Stimulated activated CD8-positive, alpha-beta memory T cell treated with anti-CD3 and anti-CD28 coated beads, Interleukin-12 subunit alpha, Interleukin-12 subunit beta, amount 100 ng/mL, for 24 hours (primary cell): ENCODE data around the gene WWTR1.

Source experiments
- DNase-seq: peaks from one replicate; pipeline ENCODE4 v3.0.0-alpha.2; 2020; ENCODE audit errors: extremely low read depth

WWTR1 gene

DNA sequence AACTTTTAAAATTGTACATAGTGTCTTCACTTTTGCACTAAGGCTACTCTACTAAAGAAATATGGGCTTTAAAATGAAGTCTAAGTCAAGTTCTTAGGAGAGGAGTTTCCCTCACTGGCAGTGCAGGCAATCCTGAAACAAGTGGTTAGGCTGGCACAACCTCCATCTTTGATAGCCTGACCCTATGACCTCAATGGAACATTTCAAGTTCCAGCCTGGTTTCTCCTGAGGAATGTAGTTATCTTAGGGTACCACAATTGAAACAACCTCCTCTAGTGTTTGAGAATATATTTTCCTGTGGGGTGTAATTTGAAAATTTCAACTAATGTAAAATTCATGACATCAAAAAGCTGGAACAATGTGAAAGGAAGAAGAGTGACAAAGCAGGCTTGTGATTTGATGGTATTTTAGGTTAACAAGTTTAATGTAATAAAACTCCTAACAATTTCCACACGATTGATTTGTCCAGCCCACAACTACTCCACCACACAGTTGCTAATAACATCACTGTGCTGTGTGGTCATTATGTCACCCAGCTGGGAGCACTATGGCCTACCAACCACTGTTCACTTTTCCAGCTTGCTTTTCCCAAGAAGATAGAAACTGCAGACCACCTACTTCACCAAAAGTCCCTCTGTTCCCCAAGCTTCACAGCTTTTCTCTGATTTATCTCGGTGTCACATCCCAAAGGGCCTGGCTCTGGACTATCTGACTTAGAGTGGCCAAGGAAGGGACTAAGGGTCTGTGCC lies 1.8 kb downstream of the WWTR1 start:
- DNase-seq = no peak

DNA sequence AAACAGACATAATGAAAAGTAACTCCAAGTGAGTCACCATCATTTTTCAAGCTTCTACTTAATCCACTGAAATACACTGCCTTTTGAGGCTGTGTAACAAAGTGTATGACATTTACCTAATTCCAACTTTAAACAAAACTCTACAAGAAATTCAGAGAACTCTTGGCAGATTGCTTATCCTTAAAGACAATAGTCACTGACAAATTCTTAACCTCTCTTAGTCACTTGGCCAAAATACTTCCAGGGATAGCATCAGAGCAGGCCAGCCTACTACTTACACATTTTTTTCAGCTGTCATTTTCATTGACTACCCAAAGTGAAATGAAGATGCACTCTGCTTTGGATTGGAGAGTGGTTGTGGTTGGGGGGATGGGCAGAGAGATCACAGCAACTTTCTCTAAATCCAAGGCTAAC lies 3.6 kb downstream of the WWTR1 start:
- DNase-seq = no peak

DNA sequence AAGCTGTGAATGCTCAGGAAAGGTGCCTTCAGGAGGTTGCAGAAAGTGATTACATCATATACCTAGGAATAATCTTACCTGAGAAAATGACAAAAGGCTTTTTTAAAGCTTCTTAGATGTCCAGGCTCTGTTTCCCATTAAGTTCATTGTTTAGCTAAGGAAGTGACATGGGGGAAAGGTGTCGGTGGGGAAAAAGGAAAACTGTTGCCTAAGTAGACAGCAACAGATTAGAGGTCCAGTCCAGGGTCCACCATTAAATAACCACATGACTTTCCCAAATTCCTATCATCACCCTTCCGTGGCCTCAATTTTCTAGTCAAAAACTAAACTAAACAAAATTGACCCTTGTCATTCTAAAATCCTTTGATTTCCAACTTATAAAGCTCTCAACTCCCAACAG lies 4.3 kb downstream of the WWTR1 start:
- DNase-seq = no peak

DNA sequence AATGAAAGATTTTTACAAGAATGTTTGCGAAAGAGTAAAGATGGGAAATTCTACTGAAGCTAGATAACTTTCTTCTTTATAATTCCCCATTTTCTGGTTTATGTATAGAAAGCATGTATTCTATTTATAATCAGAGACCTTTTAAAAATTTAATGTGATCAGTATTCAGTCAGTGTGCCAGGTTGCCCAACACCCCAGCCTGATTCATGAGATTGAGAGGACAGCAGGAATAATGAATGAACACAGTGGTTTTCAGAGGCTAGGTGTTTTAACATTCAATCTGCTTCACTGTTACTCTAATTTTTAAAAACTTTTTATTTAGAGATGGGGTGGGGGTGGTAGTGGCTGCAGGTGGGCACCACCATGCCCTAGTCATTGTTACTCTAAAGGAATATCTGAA lies 4.7 kb downstream of the WWTR1 start:
- no peak for DNase-seq

DNA sequence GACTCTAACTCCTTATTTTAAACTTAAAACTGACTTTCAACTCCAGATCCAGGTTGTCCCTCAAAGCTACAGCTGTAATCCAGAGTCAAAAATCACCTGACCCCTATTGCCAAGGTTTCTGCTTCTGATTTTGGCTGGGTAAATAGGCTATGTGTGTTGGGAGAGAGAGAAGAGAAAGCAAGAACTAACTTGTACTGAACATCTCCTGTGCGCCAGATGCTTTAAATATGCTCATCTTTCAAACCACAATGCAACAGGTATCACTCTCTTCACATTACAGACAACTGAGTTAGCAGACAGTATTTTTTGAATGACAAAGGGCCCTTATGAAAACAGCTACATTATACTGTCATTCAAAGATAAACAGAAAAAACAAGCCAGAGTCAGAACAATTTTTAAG lies 7.0 kb downstream of the WWTR1 start:
- DNase-seq = no peak

DNA sequence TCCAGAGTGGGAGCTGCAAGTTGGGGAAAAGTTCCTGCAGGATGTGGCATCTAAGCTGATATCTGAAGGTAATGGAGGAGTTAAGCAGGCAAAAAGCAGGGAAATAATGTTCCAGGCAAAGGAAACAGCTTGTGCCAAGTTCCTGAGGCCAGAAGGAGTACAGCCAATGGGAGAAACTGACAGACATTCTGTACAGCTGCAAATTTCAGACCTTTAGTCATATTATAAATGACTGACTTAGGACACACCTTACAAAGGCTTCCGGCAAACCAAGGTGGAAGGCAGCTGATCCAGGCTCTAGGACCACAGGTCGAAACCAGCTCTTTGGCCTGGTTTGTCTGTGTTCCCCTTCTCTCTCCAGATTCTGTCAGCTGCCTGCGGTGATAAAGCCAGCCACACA lies 9.3 kb downstream of the WWTR1 start:
- DNase-seq = no peak

DNA sequence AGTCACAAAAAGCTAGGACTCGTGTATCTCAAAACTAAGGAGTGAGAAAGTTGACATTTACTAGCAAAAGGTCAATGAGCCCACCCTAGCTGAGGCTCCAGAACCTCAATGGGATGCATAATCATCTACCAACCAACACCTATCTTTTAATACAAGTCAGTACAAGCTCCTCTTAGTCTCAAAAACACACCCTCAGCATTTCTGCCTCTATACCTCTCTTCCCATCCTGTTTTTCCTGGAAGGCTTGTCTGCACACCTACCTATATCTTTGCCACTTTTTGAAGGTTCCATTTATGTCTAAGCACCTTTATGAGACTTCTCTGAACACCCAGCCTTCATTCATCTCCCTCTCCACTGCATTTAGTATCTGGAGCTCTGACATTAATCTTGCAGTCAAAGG lies 10.0 kb downstream of the WWTR1 start:
- no peak for DNase-seq

DNA sequence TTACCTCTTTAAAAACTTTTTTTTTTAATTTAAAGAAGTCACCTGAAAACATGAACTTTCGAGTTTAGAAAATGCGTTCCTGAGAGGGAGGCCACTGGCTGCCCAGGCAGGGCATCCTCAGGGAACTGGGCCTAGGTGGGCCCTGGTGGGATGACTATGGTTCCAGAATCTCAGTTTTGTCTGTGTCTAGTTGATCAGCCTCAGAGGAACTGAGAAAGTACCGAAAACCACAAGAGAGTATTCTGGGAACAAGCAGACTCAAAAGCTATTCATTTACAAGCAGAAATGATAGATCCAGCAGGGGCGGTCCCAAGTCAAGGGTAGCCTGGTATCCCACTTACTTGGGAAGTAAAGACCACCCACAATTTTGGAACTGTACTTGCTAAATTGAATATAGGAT lies 10.5 kb downstream of the WWTR1 start:
- DNase-seq = no peak

DNA sequence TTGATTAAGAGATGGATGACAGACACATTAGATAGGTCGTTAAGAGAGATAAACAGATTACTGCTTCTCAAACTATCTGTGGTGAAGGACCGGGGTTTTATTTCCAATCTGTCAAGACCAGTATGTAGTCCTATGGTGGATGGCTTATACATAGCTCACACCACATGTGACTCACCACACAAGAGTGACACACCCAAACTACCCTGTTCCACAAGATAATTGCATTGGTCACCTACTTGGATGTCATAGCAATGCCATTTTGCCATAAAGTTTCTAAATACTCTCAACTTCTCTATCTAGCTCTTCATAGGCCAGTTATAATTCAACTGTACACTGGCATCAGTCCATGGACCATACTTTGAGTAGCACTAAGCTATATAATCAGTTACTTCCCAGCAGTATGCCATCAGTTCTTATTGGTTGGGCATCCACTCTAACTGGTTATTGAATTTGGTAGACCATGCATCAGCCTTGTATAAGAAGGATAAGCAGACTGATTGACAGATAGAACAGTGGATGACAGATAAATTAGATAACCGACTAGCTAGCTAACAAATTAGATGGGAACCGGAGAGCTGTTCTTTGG lies 11.6 kb downstream of the WWTR1 start:
- no peak for DNase-seq

DNA sequence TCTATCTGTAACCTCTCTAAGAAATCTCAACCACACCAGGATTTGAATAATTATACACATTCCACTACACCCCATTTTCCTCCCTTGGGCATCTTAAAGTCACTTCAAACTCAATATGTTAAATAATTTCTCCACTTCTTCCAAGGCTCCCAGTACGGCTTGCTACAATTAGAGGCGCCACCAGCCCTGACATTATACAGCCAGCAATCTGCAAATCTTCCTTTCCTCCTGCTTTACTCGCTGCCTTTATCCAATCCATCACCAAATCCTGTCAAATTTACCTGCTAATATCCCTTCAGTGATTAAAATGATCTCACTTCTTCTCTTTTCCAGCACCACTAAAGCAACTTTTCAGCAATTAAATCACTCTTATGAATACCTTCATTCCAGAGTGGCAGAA lies 13.9 kb downstream of the WWTR1 start:
- DNase-seq = no peak

DNA sequence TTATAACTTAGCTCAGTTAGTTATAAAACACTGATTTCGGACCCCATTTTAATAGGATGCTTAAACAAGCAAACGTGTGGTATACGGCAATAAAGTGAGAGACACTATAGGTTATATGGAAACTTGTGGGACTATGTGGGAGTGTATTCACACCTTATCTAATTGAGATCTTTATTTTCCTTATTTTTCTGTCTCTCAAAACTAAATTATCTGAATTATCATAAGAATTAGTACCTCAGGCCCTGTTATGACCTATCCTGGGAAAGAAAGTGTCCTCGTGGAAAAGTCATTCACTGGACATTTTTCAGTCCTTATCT lies 14.4 kb downstream of the WWTR1 start:
- no peak for DNase-seq

DNA sequence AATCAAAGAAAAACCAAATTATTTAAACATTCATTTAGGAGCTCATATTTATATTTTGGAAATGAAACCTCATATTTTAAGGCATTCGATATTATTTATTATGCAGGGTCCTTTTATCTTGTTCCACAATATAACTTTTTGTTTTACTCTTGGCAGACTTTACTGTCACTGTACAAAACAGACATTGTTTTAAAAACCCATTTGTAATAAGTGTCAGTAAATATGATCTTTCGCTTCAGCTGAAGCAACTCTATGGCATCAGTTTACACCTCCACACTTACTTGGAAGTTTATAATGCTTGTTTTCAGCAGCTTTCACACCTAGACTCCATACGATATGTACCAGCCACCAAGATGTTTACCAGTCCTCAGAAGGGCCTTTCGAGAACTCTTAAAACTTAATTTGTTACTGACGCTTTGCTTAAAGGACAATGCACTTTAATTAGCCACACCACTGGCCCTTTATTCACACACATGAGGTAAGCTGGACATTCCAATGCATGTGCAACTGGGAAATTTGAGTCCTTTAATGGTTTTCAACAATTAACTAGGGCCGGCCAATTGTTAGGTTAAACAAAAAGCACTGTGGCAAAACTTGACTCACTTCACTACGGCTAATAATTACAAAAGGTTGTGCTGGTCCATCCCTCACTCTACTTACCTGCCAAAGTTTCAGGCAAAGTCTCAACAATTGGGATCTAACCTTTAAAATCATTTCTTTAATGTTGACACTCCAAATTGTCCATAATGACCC lies 16.7 kb downstream of the WWTR1 start:
- DNase-seq = no peak

DNA sequence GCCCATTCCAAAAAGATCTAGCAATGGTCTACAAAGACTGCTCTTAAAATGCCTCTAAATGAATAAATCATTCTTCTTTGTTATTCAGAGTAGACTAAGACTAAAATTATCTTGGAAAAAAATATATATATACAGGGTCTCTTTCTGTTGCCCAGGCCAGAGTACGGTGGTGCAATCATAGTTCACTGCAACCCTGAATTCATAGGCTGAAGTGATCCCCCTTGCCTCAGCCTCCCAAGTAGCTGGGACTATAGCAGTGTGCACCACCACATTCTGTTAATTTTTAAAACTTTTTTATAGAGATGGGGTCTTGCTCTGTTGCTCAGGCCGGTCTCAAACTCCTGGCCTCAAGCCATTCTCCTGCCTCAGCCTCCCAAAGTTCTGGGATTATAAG lies 18.7 kb downstream of the WWTR1 start:
- DNase-seq = no peak

DNA sequence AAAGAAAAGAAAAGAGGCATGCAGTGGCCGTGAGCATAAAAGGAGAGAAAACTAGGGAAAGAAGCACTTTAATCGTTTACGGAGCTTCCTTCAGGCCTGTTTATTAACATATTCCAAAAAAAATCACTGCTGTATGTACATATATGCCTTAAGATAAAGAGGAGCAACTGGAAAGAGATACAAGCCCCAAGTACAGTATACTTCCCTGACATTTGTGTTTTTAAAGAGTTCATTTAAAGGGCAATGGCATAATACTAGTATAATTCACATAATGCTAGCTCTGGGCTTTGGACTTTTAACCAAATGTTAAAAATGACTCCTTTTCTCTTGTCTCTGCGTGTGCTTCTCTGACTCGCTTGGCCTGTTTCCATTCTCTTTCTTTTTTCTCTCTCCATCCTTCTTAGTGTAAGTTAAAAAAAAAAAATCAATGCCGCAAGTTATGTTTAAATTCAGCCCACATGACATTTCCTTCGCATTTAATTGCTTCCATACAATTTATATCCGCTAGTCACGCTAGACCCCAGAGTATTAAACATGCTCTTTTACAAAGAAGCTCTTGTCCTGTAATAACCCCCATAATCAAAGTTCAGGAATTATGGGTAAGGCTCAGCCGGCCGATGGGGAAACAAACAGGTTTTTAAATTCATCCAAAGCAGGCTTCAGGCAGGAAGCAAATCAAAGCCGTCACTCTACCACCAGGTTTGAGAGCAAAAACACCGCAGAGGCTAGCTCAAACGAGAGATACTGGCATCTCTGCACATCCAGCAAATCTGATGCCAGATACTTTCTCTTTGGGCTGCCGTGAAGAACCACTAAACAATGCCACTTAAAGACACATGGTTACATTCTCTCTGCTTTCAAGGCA lies 19.4 kb downstream of the WWTR1 start:
- no peak for DNase-seq

DNA sequence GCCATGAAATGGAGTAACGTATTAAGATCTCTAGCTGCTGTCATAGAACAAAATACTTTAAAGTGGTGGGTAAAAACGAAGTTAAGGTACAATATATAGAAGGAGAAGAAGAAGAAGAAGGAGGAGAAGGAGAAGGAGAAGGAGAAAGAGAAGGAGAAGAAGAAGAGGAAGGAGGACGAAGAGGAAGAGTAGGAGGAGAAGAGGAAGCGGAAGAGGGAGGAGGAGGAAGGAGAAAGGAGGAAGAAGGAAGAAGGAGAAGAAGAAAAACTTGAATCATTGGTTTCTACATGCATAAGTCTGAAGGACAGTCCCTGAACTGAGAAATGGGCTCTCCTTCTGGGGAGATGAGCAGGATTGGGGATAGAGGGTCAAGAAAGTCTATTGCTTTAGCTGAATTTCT lies 22.4 kb downstream of the WWTR1 start:
- no peak for DNase-seq

DNA sequence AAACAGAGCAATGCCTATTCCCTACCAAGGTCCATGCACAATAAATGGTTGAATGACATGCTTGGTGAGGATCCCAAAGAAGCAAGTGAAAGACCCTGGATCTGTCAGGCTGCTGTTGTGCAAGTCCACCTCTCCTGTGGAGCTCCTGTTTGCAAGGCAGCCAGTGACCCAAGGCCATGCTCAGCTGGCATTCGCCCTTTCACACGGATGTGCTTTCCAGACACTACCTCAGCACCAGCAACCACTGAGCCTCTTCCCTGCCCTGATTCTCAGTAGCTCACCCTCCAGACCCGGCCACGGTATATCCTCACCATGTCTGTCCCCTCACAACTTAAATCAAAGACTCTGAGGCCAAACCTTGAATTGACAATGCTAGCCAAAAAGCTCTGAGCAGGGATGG lies 23.3 kb downstream of the WWTR1 start:
- DNase-seq = no peak

DNA sequence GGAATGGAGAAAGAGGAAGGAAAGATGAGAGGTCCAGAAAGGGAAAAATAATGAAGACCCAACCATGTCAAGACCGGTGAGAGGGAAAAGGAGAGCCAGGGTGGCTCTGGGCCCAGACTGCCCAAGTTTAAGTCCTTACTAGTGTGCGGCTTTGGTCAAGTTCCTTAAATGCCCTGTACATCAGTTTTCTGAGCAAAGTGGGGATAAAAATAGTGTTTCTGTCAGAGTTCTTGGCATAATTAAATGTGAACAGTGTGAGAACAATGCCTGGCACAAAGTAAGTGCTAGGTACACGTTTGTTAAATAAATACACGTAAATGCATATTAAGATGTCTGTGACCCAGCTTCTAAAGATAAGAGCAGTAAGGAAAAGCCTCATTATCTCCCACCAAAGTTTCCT lies 23.8 kb downstream of the WWTR1 start:
- no peak for DNase-seq

DNA sequence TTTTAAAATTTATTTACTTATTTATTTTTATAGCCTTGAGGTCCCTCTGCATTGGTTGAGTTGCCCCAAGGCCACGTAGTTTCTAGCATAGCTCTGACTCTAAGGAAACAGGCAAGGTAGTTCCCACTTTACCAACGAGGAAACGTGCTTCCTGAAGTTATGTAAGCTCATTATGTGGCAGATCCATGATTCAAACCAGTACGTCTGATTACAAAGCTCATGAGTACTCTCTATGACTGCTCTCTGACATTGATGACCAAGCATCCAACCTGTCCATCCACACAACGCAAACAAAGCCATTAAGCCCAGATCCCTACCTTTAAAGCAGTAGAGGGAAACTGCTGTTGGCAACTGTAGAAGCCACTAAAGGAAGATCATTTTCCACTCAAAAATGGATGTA lies 25.6 kb downstream of the WWTR1 start:
- DNase-seq = no peak

DNA sequence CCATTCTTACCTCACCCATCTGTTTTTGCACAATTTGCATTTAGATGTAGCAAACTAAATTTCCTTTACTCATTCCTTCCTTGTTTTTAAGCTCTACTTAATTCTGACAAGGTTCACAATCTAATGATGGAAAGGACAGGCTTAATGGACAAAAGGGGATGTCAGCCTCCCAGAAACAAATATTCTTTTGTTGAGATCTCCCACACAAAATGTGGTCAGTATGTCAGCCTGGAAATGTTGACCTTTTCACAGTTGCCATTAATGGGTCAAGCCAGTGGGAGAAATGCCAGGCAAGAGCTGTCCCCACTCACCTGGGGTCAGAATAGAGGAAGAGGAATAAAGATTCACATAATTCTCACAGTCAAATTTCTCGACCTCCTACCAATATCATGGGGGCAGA lies 27.0 kb downstream of the WWTR1 start:
- no peak for DNase-seq

DNA sequence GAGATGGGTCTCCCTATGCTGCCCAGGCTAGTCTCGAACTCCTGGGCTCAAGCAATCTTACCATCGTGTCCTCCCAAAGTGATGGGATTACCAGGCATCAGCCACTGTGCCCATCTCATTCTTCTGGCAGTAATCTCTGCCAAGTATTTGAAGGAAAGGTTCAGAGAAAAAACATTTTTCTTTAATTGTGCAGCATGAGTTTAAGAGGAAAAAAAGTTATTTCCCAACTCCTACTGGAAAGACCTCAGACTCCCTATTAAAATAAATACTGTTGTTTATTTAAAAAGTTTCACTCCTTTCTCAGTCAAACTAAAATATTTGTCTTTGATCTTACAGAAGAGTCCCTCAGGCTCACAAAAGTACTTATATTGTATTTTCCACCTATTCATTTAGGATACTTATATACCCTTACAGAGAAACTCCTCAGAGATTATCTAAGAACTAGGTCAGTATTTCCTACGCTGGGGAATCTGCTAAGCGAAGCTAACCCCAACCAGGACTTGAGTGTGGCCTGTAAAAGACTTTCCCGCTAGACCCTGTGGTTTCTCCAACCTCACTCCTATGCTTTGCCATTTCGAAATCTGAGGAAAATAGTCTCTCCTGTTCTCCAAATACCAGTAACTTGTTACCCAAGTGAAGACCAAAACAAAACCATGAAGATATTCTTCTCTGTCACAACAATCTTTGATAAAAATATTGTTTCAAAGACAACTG lies 28.7 kb downstream of the WWTR1 start:
- DNase-seq = no peak

DNA sequence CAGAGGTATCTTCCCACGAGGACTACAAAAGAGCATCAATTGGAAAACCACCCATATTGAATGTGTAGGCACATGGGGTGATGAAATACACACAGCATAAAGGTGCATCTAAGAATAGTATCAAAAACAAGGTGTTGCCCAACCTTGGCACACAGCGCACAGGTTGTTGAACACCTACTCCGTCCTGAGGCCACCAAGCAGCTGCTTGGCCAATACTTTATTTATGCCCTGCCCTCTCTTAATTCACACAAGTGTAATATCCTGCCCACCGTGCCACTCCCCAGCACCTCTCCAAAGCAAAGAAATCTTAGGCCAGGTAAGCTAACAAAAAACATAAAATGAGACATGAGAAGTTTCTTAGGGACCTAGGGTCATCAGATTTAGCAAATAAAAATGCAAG lies 31.2 kb downstream of the WWTR1 start:
- no peak for DNase-seq

DNA sequence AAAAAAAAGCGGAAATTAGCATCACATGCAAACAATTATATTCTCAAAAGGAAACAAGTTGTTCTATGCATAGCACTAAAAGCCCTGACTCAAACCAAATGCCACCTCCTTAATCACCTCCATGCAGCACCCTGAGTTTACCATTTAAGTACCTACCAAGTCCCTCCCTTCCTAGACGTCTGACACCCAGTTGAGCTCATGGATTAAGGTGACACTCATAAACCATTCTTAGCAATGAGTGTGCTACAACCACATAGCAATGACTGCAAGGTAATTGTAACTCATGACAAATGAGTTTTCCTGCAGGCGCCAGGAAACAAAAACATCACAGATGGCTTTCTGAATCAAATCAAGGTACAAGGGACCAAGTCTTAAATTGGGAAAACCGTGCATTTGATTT lies 32.0 kb downstream of the WWTR1 start:
- no peak for DNase-seq
